ENCODE results near the gene PRR3. TPM values are rescaled to one million over a fixed set of nuclear protein-coding genes. Genes with fewer than 3 reads are reported as not detected.

Gene PRR3
- total RNA-seq, 2 donors from 2014 or later = 6.9 to 10.4 TPM

DNA sequence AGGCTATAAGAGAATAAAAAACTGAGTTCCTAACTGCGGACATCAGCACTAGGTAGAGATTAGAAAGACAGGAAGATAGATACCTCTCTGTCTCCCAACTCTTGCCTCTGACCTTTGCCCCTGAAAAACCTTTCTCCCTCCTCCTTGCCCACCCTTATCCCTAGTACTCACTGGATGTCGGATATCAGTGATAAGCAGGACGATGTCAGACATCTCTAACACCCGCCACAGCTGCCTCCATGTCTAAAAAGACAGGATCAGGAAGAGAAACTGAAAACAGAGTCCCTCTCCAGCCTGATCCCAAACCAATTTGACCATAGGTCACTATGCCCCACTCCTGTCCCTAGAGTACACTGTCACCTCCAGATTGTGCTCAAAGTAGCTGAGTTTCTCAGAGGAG lies 2.7 kb upstream of the PRR3 start:
- no peak for DNase-seq
- Histone ChIP-seq H3K36me3 (replicated peaks in 1 of 2; ENCODE audit: insufficient read depth in 1 of 2, low read depth in 2 of 2) (peaks cover 0 to 11% of the 10 kb centered on the region in 2 donors), H3K4me1 (peaks cover 27% of the 10 kb centered on the region), H3K9me3 (no peaks in the 10 kb centered on the region), H3K4me3 (no peak overlapping the region), H3K27ac (no peak overlapping the region), H3K27me3 (no peaks in the 10 kb centered on the region)
- TF ChIP-seq POLR2A (IDR thresholded peaks at IDR 0.05) = no peak
- TF ChIP-seq, protein P1, sequence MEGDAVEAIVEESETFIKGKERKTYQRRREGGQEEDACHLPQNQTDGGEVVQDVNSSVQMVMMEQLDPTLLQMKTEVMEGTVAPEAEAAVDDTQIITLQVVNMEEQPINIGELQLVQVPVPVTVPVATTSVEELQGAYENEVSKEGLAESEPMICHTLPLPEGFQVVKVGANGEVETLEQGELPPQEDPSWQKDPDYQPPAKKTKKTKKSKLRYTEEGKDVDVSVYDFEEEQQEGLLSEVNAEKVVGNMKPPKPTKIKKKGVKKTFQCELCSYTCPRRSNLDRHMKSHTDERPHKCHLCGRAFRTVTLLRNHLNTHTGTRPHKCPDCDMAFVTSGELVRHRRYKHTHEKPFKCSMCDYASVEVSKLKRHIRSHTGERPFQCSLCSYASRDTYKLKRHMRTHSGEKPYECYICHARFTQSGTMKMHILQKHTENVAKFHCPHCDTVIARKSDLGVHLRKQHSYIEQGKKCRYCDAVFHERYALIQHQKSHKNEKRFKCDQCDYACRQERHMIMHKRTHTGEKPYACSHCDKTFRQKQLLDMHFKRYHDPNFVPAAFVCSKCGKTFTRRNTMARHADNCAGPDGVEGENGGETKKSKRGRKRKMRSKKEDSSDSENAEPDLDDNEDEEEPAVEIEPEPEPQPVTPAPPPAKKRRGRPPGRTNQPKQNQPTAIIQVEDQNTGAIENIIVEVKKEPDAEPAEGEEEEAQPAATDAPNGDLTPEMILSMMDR (IDR thresholded peaks at IDR 0.05) = no peak
- WGBS, 2 donors = 80 to 88% methylated on average over 4 of the region's 4 CpGs
- no peak for ATAC-seq
- intact Hi-C loops (cut with DNase I) = no loop called here

DNA sequence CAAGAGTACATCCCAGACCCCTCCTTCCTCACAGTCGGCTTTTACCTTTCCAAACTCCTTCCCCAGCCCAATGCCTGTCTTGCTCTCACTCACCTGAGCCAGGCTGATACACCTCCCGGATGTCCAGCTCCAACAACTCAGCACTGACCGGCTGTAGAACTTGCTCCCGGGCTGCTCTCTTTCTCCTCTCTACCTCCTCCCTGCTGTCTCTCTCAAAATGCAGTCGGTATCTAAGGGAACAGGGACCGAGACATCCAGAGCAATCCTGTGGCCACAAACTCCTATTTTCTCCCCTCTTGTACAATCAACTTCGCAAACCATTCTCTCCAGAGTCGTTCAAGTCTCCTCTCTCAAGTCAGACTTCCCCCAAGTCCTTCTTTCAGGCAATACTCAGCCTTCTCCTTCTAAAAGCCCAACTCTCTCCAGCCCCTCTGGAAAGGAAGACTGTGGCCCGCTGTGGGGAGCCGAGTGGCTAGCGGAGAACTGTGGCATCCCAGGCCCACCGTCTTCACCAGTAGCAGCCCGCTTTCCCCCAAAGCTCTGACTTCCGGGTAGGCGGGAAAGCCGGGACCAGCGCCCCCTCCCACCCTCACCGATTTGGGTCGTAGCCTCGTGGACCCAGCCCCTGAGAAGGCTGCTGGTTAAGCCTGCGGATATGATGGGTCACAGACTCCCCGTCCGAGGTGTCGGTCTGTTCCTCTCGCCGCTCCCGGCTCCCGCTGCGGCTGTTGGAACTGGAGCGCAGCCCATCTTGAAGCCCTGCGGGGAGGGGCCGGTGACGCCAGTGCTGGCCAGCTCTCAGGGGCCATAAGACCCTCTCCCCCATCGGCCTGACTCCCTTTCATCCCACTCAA lies 1.9 kb upstream of the PRR3 start:
- peak overlapping the region; percentile 85 to 96 (median 94) for H3K27ac ChIP-seq
- DNase-seq = peak; percentile 27 to 57 (median 52)
- H3K4me1 ChIP-seq = peaks cover 27% of the 10 kb centered on the region
- intact Hi-C loops (cut with DNase I) = no loop called here
- TF ChIP-seq, protein P1 (IDR thresholded peaks at IDR 0.05) = no peak
- no peak for TF ChIP-seq POLR2A (IDR thresholded peaks at IDR 0.05)
- peak overlapping the region; percentile 58 to 64 for H3K4me3 ChIP-seq
- ATAC-seq = no peak
- no peaks in the 10 kb centered on the region for H3K9me3 ChIP-seq
- no peaks in the 10 kb centered on the region for H3K27me3 ChIP-seq
- H3K36me3 ChIP-seq (replicated peaks in 1 of 2; ENCODE audit: insufficient read depth in 1 of 2, low read depth in 2 of 2) = peaks cover 0 to 11% of the 10 kb centered on the region in 2 donors
- 12 to 20% methylated on average over 21 to 34 of the region's 34 CpGs for WGBS, 2 donors

DNA sequence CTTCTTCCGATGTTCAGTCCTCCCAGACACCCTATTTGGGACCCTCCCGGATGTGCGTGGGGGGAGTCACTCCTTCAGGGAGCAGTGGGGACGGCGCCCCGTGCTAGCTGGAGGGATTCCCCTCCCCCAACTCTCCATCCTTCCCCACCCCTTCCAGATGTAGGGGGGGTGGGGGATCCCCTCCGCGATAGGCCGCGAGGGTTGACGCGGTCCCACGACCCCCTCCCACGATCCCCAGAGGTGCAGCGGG lies 1.4 kb upstream of the PRR3 start:
- no peak for DNase-seq
- H3K4me3 ChIP-seq = peak overlapping the region; percentile 58 to 64
- WGBS, 2 donors = 0 to 3% methylated on average over 8 to 15 of the region's 15 CpGs
- peaks cover 27% of the 10 kb centered on the region for H3K4me1 ChIP-seq
- no peaks in the 10 kb centered on the region for H3K9me3 ChIP-seq
- peak overlapping the region; percentile 85 to 96 (median 94) for H3K27ac ChIP-seq
- ATAC-seq = peak; percentile 0
- intact Hi-C loops (cut with DNase I) = no loop called here
- no peaks in the 10 kb centered on the region for H3K27me3 ChIP-seq
- TF ChIP-seq POLR2A (IDR thresholded peaks at IDR 0.05) = no peak
- TF ChIP-seq, protein P1 (IDR thresholded peaks at IDR 0.05) = no peak
- H3K36me3 ChIP-seq (replicated peaks in 1 of 2; ENCODE audit: insufficient read depth in 1 of 2, low read depth in 2 of 2) = peaks cover 0 to 11% of the 10 kb centered on the region in 2 donors

DNA sequence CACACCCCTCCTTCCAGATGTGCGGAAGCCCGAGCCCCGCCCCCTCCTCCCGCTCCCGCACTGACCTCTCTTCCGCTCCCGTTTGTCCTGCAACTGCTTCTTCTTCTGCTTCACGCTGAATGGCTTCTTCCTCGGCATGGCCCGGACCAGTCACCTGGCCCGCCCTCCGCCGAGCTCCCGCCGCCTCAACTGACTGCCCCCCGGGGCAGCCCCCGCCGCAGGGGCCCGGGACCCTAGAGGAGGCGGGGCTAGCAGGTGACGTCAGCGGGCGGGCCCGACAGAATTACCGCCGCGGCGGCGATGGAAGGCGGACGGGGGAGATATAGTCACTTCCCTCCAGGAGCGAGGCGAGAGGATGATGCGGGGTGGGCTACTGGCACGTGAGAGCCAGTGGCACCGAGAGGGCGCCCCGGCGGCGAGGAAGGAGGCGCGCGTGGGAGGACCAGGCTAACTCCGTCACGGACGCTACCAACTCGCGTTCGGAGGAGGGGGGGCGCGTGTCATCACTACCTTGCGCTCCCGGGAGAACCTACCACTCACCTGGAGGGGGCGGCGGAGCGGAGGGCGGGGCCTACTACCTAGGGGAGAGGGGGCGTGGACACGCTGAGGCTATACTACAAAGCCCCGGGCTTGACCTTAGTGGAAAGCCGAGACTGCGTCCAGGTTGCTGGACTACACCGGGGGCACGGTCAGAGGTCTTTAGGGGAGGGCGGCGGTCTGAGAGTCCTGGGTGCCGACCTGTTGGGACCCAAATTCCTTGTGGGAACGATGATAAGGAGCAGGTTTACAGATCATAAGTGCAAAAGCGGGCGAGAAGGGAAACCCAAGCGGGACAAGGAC lies 809 bp upstream of the PRR3 start, which contains the start of gene GNL1:
Gene GNL1 (minus strand): TSS at position 424 of the 840 bp plus-strand sequence. CDS start 286 bp downstream, at position 138.
- peak; percentile 48 to 82 (median 75) for TF ChIP-seq POLR2A (IDR thresholded peaks at IDR 0.05)
- TF ChIP-seq, protein P1 (IDR thresholded peaks at IDR 0.05) = peak in 3 of 7 experiments; percentile 25 to 30 (median 27)
- peak within 1 kb of the TSS; percentile 85 to 96 (median 94) for H3K27ac ChIP-seq
- H3K9me3 ChIP-seq = no peaks in the 10 kb centered on the region
- peaks cover 0 to 11% of the 10 kb centered on the region in 2 donors for H3K36me3 ChIP-seq (replicated peaks in 1 of 2; ENCODE audit: insufficient read depth in 1 of 2, low read depth in 2 of 2)
- H3K4me3 ChIP-seq = peak within 1 kb of the TSS; percentile 58 to 64
- H3K4me1 ChIP-seq = peaks cover 27% of the 10 kb centered on the region
- 0 to 1% methylated on average over 42 to 71 of the region's 71 CpGs for WGBS, 2 donors
- no peaks in the 10 kb centered on the region for H3K27me3 ChIP-seq
- intact Hi-C loops (cut with DNase I) = no loop called here
- ATAC-seq = peak; percentile 93
- peak; percentile 97 to 98 (median 98) for DNase-seq

All from body of pancreas (tissue), 4 donors.